Gastrocnemius medialis (tissue), 4 donors: Measurements from ENCODE around the gene CHMP4A.

Experiments
- CTCF ChIP-seq, 5 experiments: fragments of 450-650 bp in 3 of 5; fragments of 200-600 bp in 2 of 5; sonication (generic) in 2 of 5; IDR thresholded peaks in 4 of 5; conservative IDR thresholded peaks in 1 of 5; 1 replicate in 4 of 5; 2 replicates in 1 of 5; pipeline ENCODE4 v1.5.1; 2016 to 2019; ENCODE audit warnings: antibody characterized with exemption in 5 of 5, mild to moderate bottlenecking in 3 of 5, moderate library complexity in 3 of 5
- POLR2A ChIP-seq, 2 donors: fragments of 450-650 bp; IDR thresholded peaks; one replicate each; pipeline ENCODE4 v1.6.1; 2017; ENCODE audit warnings: antibody characterized with exemption in 2 of 2, mild to moderate bottlenecking in 2 of 2, moderate library complexity in 2 of 2

- TF ChIP-seq POLR2A (IDR thresholded peaks at IDR 0.05) (no peak), CTCF (IDR thresholded peaks at IDR 0.05 in 4 of 5, conservative IDR thresholded peaks at IDR 0.05 in 1 of 5) (no peak)
Measured at GRCh38 chr14:24260780-24261157, 47.5 kb upstream of the CHMP4A start.
